K562 (cell line): ENCODE results near the gene SEC23IP. TPM values are rescaled to one million over a fixed set of nuclear protein-coding genes. Genes with fewer than 3 reads are reported as not detected.

Experiments
- ATAC-seq: fragments of 200-7000 bp; cut with Tn5 transposase; 3 replicates; pipeline ENCODE4 v1.9.1; 2020; ENCODE audit warnings: moderate library complexity
- BruUV-seq: library from RNA; stranded (reverse); fragments of 400-500 nt; replicated peaks from 2 replicates; lab custom pipeline; 2021; lab: Mats Ljungman, UMichigan
- CTCF ChIA-PET: fragments of 300-600 bp; formaldehyde crosslinking; extraction: SDS; loops from one replicate; lab custom pipeline; 2021; ENCODE audit warnings: low intra/inter-chr PET ratio; lab: Yijun Ruan, JAX
- POLR2A ChIA-PET: fragments of 300-600, 350-650 bp; sonication (Branson Sonifier 250); formaldehyde crosslinking; extraction: SDS; loops from one replicate; lab custom pipeline; 2021; ENCODE audit warnings: antibody characterized with exemption, inconsistent platforms; lab: Yijun Ruan, JAX
- DNase-seq, 4 experiments: peaks; one replicate each; pipeline versions ENCODE4 v3.0.0 to v3.0.0-alpha.2; 2011 to 2018; ENCODE audit warnings: low spot score in 3 of 4, mixed read lengths in 3 of 4; ENCODE audit errors: extremely low read depth in 1 of 4
- FAIRE-seq: peaks from 2 replicates; lab custom pipeline; 2011; peaks lifted over from hg19 to GRCh38; lab: Jason Lieb, UNC
- H2AFZ ChIP-seq: 2 replicates; pipeline ENCODE4 v1.6.0; 2011; ENCODE audit warnings: low read depth, low read length, control low read depth, inconsistent platforms
- H3K27ac ChIP-seq: fragments of 200-600 bp; 3 replicates; pipeline ENCODE4 v1.8.0; 2011; ENCODE audit warnings: low read depth, mild to moderate bottlenecking, control low read depth, inconsistent platforms, low read length, moderate library complexity, mixed read lengths; ENCODE audit errors: extremely low read depth
- H3K27me3 ChIP-seq, 2 experiments: fragments of 300-600 bp in 1 of 2; 2 replicates in 1 of 2; 3 replicates in 1 of 2; pipeline versions ENCODE4 v1.6.0 to v1.8.0; 2011; ENCODE audit warnings: inconsistent platforms in 2 of 2, low read length in 2 of 2, mild to moderate bottlenecking in 1 of 2, mixed read lengths in 1 of 2, moderate library complexity in 1 of 2; ENCODE audit not compliant: control insufficient read depth in 2 of 2, insufficient read depth in 2 of 2
- H3K36me3 ChIP-seq: fragments of 300-600 bp; 3 replicates; pipeline ENCODE4 v1.8.0; 2011; ENCODE audit warnings: mild to moderate bottlenecking, low read length, inconsistent platforms; ENCODE audit not compliant: control insufficient read depth, insufficient read depth
- H3K4me1 ChIP-seq, 2 experiments: fragments of 200-600 bp in 1 of 2; replicated peaks in 1 of 2; 2 replicates in 1 of 2; 3 replicates in 1 of 2; pipeline versions ENCODE4 v1.5.1 to v1.8.0; 2011; ENCODE audit warnings: inconsistent platforms in 2 of 2, low read length in 2 of 2, mild to moderate bottlenecking in 1 of 2, mixed read lengths in 1 of 2, moderate library complexity in 1 of 2; ENCODE audit not compliant: control insufficient read depth in 2 of 2, insufficient read depth in 2 of 2
- H3K4me2 ChIP-seq: 2 replicates; pipeline ENCODE4 v1.6.1; 2011; ENCODE audit warnings: low read length, control low read depth, inconsistent platforms, mixed read lengths; ENCODE audit not compliant: insufficient read depth
- H3K4me3 ChIP-seq: fragments of 200-600 bp; sonication (generic), shearing (Covaris generic); 2 replicates; pipeline ENCODE4 v1.5.1; 2016; ENCODE audit warnings: control low read depth, inconsistent platforms
- H3K79me2 ChIP-seq: fragments of 200-600 bp; 3 replicates; pipeline ENCODE4 v1.8.0; 2011; ENCODE audit warnings: low read length, inconsistent platforms; ENCODE audit not compliant: control insufficient read depth, insufficient read depth
- H3K9ac ChIP-seq, 2 experiments: 2 replicates each; pipeline versions ENCODE4 v1.6.0 to v1.6.1; 2011; ENCODE audit warnings: low read depth in 2 of 2, low read length in 2 of 2, control low read depth in 1 of 2, inconsistent platforms in 1 of 2, mild to moderate bottlenecking in 1 of 2, mixed read lengths in 1 of 2; ENCODE audit not compliant: insufficient read depth in 1 of 2
- H3K9me1 ChIP-seq: one replicate; pipeline ENCODE4 v1.6.0; 2011; ENCODE audit warnings: inconsistent platforms, mild to moderate bottlenecking, low read length, moderate library complexity; ENCODE audit not compliant: control insufficient read depth, insufficient read depth
- H3K9me3 ChIP-seq: replicated peaks from 2 replicates; pipeline ENCODE4 v1.5.1; 2011; ENCODE audit warnings: low read depth, low read length, inconsistent platforms; ENCODE audit not compliant: control insufficient read depth, insufficient read depth
- H4K20me1 ChIP-seq: replicated peaks from 2 replicates; pipeline ENCODE4 v1.6.1; 2011; ENCODE audit warnings: low read length, inconsistent platforms, mixed read lengths; ENCODE audit not compliant: control insufficient read depth, insufficient read depth
- CBX1 ChIP-seq: sonication (generic); IDR thresholded peaks from 2 replicates; pipeline ENCODE4 v1.6.1; 2016; ENCODE audit warnings: antibody characterized with exemption, low read depth, mild to moderate bottlenecking
- FOSL1 ChIP-seq: fragments of 200-800 bp; sonication (Bioruptor generic); conservative IDR thresholded peaks from 2 replicates; pipeline ENCODE4 v1.6.1; 2016; ENCODE audit warnings: missing genetic modification characterization, missing compliant biosample characterization
- MYNN ChIP-seq, 2 experiments: sonication (generic); formaldehyde crosslinking in 1 of 2; IDR thresholded peaks; 2 replicates each; pipeline versions ENCODE4 v1.5.0 to v1.6.1; 2016 to 2020; ENCODE audit warnings: antibody characterized with exemption in 1 of 2, missing genetic modification reagents in 1 of 2
- NFYB ChIP-seq: IDR thresholded peaks from 2 replicates; pipeline ENCODE4 v1.6.1; 2011; ENCODE audit warnings: mild to moderate bottlenecking, moderate library complexity; ENCODE audit not compliant: insufficient read length; ENCODE audit errors: extremely low read depth
- NR3C1 ChIP-seq: sonication (generic); formaldehyde crosslinking; IDR thresholded peaks from 2 replicates; pipeline ENCODE4 v1.8.1; 2022; ENCODE audit warnings: missing genetic modification reagents
- RBM14 ChIP-seq: fragments of 200-400 bp; formaldehyde crosslinking; IDR thresholded peaks from 2 replicates; pipeline ENCODE4 v1.6.1; 2018; ENCODE audit warnings: low read depth, mild to moderate bottlenecking, low read length, moderate library complexity, borderline replicate concordance; ENCODE audit not compliant: insufficient read depth
- TAF1 ChIP-seq: IDR thresholded peaks from 2 replicates; pipeline ENCODE4 v1.6.1; 2011; ENCODE audit warnings: mild to moderate bottlenecking, low read length, moderate library complexity; ENCODE audit not compliant: insufficient read depth, control insufficient read depth, severe bottlenecking; ENCODE audit errors: extremely low read depth
- TOE1 ChIP-seq, 2 experiments: fragments of 450-650 bp in 1 of 2; sonication (generic) in 1 of 2; formaldehyde crosslinking in 1 of 2; IDR thresholded peaks; 2 replicates each; pipeline versions ENCODE4 v1.7.1 to v1.8.0; 2016 to 2022; ENCODE audit warnings: borderline replicate concordance in 2 of 2, mild to moderate bottlenecking in 2 of 2, antibody characterized with exemption in 1 of 2, inconsistent platforms in 1 of 2, low read depth in 1 of 2, missing genetic modification reagents in 1 of 2, moderate library complexity in 1 of 2
- ZBTB33 ChIP-seq: sonication (generic); formaldehyde crosslinking; IDR thresholded peaks from 2 replicates; pipeline ENCODE4 v1.8.1; 2023; ENCODE audit warnings: mild to moderate bottlenecking, missing genetic modification reagents
- ZNF140 ChIP-seq: fragments of 250-450 bp; sonication (Bioruptor Pico); IDR thresholded peaks from 2 replicates; pipeline ENCODE4 v1.8.0; 2021; ENCODE audit warnings: moderate library complexity, mild to moderate bottlenecking, inconsistent platforms
- ZNF239 ChIP-seq: fragments of 250-450 bp; sonication (Bioruptor Pico); IDR thresholded peaks from 2 replicates; pipeline ENCODE4 v1.4.0; 2020; ENCODE audit warnings: mild to moderate bottlenecking
- ZNF445 ChIP-seq: fragments of 250-450 bp; sonication (Bioruptor Pico); IDR thresholded peaks from 2 replicates; pipeline ENCODE4 v1.4.0; 2020; ENCODE audit warnings: low read depth, mild to moderate bottlenecking, moderate library complexity
- WGBS: fragments of 100-300 bp; shearing (Covaris generic); methylation state at CpG from one replicate; pipeline ENCODE4 v1.1.6; 2016; ENCODE audit warnings: low coverage, mixed read lengths; ENCODE audit not compliant: insufficient coverage; ENCODE audit errors: missing lambda C conversion rate; 5-methylcytosine and 5-hydroxymethylcytosine counted together
- in situ Hi-C: fragments of 300-500 bp; cut with MboI; formaldehyde crosslinking; loops from 4 replicates; pipeline ENCODE4 v1.15.0; 2018; ENCODE audit warnings: inconsistent platforms, mixed read lengths
- intact Hi-C: fragments of 100-400 bp; cut with micrococcal nuclease; formaldehyde crosslinking; loops from 2 replicates; pipeline ENCODE4 v1.14.2; 2022
- polyA plus RNA-seq, 8 experiments: library from polyadenylated mRNA; depleted of rRNA in 4 of 8; stranded (reverse) in 5 of 8; unstranded in 3 of 8; fragments of >200 nt; fragmentation: Nextera tagmentation in 2 of 8; fragmentation: Illumina TruSeq in 1 of 8; extraction: Ambion mirVana in 2 of 8; extraction: Trizol in 1 of 8; gene quantifications; 2 replicates each; pipeline versions ENCODE4 v1.2.1 to v1.2.3, GENCODE V29; 2011 to 2014; ENCODE audit warnings: inconsistent platforms in 1 of 8, missing spikeins in 1 of 8
- total RNA-seq, 7 experiments: library from RNA; depleted of rRNA in 6 of 7; stranded (reverse); fragments of >200 nt in 6 of 7; fragmentation: Illumina TruSeq in 2 of 7; extraction: Trizol in 2 of 7; gene quantifications; 2 replicates each; pipeline versions ENCODE4 v1.2.1 to v1.2.3, GENCODE V29; 2011 to 2021; ENCODE audit warnings: low replicate concordance in 1 of 7
- TF ChIP-seq, protein P1 (sequence below), 3 experiments: IDR thresholded peaks in 2 of 3; conservative IDR thresholded peaks in 1 of 3; 2 replicates each; pipeline ENCODE4 v1.5.1; 2011 to 2012; ENCODE audit warnings: low read length in 3 of 3, mild to moderate bottlenecking in 3 of 3, control low read depth in 2 of 3, improper control_type of control experiment in 1 of 3, inconsistent platforms in 1 of 3, low read depth in 1 of 3, mixed read lengths in 1 of 3, moderate library complexity in 1 of 3; ENCODE audit not compliant: insufficient read depth in 2 of 3
- TF ChIP-seq, protein P2 (sequence below): sonication (generic); formaldehyde crosslinking; IDR thresholded peaks from 2 replicates; pipeline ENCODE4 v1.8.0; 2022; ENCODE audit warnings: missing genetic modification reagents, mild to moderate bottlenecking, borderline replicate concordance

Gene SEC23IP
- total and polyA plus RNA-seq, 9 of the 15 experiments (the other 6 are each of a cell fraction or from before 2014, with no cell fraction given), result 15.8 to 38.4 (median 22.5) TPM

GRCh38 chr10:119989966-119990365 is 97.4 kb downstream of the SEC23IP start:
- Histone ChIP-seq H3K4me3 (no peak overlapping the region), H3K36me3 (no peaks in the 10 kb centered on the region), H3K9me1 (no peaks in the 10 kb centered on the region), H4K20me1 (no peaks in the 10 kb centered on the region), H3K27me3 (no peaks in the 10 kb centered on the region), H3K4me2 (no peak overlapping the region), H3K9ac (no peak overlapping the region), H3K4me1 (no peaks in the 10 kb centered on the region), H2AFZ (no peak overlapping the region), H3K9me3 (no peaks in the 10 kb centered on the region), H3K27ac (no peak overlapping the region), H3K79me2 (no peaks in the 10 kb centered on the region)
- in situ Hi-C loops, result no loop called here
- no TSS peak for BruUV-seq
- intact Hi-C loops, result no loop called here
- FAIRE-seq (no peak), ATAC-seq (no peak), DNase-seq (no peak)
- CTCF ChIA-PET, result no interaction called here
- POLR2A ChIA-PET, result no interaction called here
- 0% methylated on average over 2 of the region's 7 CpGs for WGBS
- no peak for TF ChIP-seq ZNF445 (CRISPR knock-in tag)
- TF ChIP-seq TOE1 (IDR thresholded peaks at IDR 0.05; ENCODE audit: borderline replicate concordance), result no peak
- no peak for TF ChIP-seq TOE1 (CRISPR knock-in tag; IDR thresholded peaks at IDR 0.05; ENCODE audit: borderline replicate concordance, low read depth)
- no peak for TF ChIP-seq CBX1
- TF ChIP-seq, protein P1, sequence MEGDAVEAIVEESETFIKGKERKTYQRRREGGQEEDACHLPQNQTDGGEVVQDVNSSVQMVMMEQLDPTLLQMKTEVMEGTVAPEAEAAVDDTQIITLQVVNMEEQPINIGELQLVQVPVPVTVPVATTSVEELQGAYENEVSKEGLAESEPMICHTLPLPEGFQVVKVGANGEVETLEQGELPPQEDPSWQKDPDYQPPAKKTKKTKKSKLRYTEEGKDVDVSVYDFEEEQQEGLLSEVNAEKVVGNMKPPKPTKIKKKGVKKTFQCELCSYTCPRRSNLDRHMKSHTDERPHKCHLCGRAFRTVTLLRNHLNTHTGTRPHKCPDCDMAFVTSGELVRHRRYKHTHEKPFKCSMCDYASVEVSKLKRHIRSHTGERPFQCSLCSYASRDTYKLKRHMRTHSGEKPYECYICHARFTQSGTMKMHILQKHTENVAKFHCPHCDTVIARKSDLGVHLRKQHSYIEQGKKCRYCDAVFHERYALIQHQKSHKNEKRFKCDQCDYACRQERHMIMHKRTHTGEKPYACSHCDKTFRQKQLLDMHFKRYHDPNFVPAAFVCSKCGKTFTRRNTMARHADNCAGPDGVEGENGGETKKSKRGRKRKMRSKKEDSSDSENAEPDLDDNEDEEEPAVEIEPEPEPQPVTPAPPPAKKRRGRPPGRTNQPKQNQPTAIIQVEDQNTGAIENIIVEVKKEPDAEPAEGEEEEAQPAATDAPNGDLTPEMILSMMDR (IDR thresholded peaks at IDR 0.05 in 2 of 3, conservative IDR thresholded peaks at IDR 0.05 in 1 of 3; ENCODE audit: insufficient read depth in 2 of 3, low read depth in 1 of 3, low read length in 3 of 3), result no peak
- no peak for TF ChIP-seq ZBTB33 (CRISPR knock-in tag)
- TF ChIP-seq MYNN (IDR thresholded peaks at IDR 0.05), result no peak
- TF ChIP-seq MYNN (CRISPR knock-in tag; IDR thresholded peaks at IDR 0.05), result no peak
- no peak for TF ChIP-seq FOSL1 (tag)
- TF ChIP-seq ZNF140, result no peak
- TF ChIP-seq ZNF239 (CRISPR knock-in tag), result no peak
- TF ChIP-seq TAF1, result no peak
- TF ChIP-seq, protein P2, sequence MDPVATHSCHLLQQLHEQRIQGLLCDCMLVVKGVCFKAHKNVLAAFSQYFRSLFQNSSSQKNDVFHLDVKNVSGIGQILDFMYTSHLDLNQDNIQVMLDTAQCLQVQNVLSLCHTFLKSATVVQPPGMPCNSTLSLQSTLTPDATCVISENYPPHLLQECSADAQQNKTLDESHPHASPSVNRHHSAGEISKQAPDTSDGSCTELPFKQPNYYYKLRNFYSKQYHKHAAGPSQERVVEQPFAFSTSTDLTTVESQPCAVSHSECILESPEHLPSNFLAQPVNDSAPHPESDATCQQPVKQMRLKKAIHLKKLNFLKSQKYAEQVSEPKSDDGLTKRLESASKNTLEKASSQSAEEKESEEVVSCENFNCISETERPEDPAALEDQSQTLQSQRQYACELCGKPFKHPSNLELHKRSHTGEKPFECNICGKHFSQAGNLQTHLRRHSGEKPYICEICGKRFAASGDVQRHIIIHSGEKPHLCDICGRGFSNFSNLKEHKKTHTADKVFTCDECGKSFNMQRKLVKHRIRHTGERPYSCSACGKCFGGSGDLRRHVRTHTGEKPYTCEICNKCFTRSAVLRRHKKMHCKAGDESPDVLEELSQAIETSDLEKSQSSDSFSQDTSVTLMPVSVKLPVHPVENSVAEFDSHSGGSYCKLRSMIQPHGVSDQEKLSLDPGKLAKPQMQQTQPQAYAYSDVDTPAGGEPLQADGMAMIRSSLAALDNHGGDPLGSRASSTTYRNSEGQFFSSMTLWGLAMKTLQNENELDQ (CRISPR knock-in tag), result no peak
- no peak for TF ChIP-seq NR3C1 (CRISPR knock-in tag)
- no peak for TF ChIP-seq RBM14
- TF ChIP-seq NFYB, result no peak
